HG03066 (cell line): Measurements from ENCODE around the gene CLEC16A.
A peak's percentile ranks its signal among the peaks of the same experiment; 100 is the strongest.

Experiments
- ATAC-seq: cut with Tn5 transposase; IDR thresholded peaks from one replicate; pipeline ENCODE4 v1.9.1; 2021; ENCODE audit warnings: low read depth; ENCODE audit not compliant: unreplicated experiment

CLEC16A gene

GRCh38 chr16:11074131-11074530, 129.8 kb downstream of the CLEC16A start:
- no peak for ATAC-seq

- ATAC-seq = no peak
Observed at GRCh38 chr16:11075163-11075562, 130.8 kb downstream of the CLEC16A start.

- ATAC-seq = peak; percentile 61
Observed at GRCh38 chr16:11076259-11077018, 132.1 kb downstream of the CLEC16A start.

DNA sequence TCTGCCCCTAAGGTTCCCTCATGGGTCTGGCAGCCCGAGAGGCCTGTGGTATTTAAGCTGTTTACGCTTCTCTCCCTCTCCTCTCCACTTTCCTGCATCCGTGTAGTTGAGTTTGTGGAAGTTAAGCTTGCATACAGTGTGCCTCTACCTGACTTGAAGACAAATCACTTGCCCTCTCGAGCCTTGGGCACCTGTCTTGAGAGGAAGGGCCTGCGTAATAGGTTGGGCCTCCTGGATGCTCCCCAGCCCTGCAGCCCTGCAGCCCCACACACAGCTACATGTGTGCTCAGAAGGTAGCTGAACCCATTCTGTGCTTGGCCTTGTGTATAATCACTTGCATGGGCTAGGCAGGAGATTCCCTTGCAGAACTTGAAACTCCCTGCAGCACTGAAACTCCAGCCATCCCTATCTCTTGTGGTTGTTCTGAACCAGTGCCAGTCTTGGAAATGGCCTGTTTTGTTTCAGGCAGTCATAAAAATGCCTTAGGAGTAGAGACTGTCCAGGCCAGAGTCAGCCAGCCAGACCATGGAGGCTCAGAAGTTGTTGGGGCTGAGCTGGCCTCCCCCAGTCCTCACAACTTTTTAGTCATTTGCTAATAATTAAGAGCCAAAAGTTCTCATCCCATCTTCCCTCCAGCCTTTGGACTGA, 134.6 kb downstream of the CLEC16A start:
- ATAC-seq = no peak

DNA sequence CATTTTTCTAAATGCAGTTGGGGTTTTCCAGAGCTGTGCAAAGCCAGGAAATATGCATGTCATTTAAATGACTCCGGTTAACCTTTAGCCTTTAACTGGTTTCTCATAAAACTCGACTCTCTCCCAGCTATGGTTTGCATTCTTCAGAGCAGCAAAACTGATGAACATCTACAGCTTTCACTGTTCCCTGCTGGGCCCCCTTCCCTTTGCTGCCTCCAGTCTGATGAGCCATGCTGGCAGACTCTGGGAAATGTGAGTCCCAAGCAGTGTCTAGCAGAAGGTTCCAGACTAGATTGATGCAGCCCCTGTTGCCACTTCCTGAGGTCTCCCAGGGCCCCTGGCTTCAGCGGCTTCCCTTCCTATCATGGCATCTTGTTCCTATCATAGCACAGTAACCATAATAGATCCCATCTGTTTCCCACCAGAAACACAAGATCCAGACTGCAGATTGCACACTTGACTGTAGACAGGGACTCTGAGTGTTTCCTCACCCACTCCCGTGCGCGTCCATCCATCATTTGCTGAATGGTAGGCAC, 135.4 kb downstream of the CLEC16A start:
- no peak for ATAC-seq

DNA sequence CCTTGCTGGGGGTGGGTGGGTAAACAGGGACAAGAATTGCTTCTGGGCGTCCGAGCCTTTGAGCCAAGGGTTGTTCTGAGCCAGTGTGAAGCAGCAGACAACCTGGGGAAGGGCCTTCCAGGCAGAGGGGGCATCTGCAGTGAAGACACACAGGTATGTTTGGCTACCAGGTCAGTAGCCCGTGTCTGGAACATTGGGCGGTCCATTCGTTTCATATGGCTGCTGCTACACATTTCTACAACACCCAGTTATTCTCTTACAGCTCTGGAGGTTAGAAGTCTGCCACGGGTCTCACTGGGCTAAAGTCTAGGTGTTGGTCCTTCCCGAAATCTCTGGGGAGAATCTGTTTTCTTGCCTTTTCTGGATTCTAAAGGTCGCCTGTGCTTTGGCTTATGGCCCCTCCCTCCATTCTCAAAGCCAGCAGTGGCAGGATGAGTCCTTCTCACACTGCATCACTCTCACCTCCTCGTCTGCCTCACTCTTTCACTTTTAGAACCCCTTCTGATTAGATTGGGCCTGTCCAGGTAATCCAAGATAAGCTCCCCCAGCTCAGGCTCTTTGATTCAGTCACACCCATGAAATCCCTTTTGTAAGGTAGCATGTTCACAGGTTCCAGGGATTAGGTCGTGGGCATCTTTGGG, 136.1 kb downstream of the CLEC16A start:
- ATAC-seq = no peak

DNA sequence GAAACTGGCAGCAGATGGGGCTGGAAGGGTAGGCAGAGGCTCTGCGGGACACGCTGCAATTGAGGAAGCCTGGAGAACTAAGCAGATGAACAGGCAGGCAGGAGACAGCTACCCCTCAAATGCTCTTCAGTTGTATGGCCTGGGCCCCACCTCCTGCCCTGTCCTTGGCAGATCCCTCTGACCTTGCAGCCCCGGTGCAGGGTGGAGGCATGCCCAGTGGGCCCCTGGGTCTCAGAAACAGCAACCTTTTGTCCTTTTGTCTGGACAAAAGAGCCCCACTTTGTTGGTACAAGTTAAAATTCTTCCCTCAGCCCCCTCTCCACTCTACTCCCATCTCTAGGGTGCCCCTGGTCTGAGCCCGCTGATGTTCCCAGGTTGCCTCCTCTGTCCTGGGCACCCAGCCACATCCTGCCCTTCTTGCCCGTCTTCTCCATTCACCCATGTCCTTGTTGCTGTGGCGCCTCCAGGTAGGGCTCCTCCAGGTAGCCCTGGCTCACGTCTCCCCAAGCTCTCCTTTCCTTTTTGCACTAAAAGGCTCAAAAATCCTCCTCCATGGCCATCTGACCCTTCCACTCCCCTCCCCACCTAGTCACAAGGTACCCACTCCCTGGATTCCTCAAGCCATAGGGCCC, 136.8 kb downstream of the CLEC16A start:
- ATAC-seq = no peak

DNA sequence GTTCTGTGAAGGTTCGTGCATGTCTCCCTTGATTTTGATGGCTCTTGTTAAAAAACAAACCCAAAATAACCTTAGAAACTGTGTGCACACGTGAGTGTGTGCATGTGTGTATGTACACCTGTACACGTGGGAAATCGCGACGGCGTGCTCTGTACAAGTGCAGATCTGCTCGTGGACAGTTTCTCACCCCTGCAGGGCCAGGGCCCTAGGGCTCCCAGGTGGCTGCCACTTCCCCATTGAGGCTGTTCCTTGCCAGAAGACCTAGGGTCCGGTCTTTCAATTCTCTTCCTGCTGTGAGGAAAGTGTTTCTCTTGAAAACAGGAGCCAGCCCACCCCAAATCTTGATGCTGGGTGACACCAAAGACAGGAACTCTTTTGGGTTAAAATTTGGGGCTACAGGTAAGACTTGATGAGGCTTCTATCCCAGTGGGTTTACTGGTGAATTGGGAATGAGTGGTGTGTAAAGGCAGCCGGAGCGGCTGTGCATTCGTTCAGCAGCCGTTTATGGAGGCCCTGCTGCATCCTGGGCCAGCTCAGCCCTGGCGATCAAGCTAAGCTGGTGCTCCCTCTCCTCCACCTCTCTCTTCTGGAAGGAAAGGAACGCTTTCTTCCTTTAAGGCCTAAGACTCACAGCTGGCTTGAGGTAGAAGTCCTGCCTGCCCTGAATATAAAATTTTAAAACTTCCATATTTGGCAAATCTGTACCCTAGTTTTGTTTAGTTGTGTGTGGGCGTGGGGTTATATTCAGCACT, 137.9 kb downstream of the CLEC16A start:
- ATAC-seq = no peak

- no peak for ATAC-seq
Observed at GRCh38 chr16:11082860-11083388, 138.6 kb downstream of the CLEC16A start.

GRCh38 chr16:11084484-11084875, 140.1 kb downstream of the CLEC16A start:
- no peak for ATAC-seq

DNA sequence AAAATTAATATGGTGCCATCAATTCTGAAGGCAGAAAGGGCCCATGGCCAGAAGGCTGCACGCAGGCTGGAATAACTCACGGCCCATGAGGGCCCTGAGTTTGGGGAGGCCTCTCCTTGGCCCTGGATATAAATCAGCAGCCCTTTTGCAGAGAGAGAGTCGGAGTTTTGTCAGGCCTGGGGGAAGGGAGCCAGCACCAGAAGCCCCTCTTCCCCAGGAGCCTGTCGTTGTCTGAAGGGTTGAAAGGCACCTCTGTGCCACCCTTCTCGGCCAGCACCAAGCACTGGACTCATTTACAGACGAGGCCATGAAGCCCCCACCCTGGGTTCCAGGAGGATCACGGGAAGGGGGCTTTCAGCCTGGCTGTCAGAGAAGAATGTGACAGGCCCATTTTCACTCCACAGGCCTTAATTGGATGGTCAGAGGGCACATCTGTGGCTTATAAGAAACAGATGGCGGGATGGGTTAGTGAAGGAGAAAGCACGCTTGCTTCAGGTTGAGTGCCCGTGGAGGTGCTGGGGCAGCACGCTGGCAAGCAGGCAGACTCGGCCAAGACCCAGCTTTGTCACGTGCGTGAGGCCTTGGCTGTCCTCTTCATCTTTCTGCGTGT, 140.6 kb downstream of the CLEC16A start:
- ATAC-seq = no peak

DNA sequence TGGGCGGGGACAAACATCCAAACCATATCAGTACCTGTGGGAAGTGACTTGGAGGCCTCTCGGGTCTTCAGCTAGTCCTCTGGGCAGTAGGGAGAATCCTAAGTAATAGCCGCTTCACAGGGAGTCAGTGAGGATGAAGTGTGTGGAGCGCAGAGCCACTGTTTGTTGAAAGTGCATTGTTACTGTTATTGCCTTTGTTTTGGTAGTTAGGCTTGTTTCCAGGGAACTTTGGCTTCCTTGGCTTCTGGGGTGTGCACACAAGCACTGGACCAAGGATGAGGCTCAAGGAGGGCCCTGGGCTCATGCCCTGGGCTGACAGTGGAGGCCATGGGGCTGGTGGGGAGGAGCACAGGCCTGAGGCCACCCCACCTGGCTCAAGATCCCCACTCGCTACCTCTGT, 141.6 kb downstream of the CLEC16A start:
- no peak for ATAC-seq

DNA sequence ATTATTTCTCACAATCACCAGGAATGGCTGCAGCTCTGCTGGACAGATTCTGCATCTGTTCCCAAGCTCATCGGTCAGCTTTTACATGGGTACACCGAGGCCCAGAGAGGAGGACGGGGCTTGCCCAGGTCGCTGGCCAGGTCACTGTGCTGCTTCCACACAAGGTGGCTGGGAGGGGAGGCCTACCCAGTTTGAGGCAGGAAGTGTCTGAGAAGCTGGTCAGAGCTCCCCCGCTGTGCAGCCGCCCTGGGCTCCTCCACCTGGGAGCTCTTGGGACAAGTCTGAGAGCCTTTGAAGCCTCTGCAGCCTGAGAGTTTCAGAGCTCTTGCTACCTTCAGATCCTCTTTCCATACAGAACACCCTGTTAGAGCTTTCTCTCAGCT, 143.3 kb downstream of the CLEC16A start:
- ATAC-seq = no peak

- no peak for ATAC-seq
Observed at GRCh38 chr16:11088074-11088730, 143.8 kb downstream of the CLEC16A start.

- no peak for ATAC-seq
Observed at GRCh38 chr16:11088831-11089230, 144.5 kb downstream of the CLEC16A start.

DNA sequence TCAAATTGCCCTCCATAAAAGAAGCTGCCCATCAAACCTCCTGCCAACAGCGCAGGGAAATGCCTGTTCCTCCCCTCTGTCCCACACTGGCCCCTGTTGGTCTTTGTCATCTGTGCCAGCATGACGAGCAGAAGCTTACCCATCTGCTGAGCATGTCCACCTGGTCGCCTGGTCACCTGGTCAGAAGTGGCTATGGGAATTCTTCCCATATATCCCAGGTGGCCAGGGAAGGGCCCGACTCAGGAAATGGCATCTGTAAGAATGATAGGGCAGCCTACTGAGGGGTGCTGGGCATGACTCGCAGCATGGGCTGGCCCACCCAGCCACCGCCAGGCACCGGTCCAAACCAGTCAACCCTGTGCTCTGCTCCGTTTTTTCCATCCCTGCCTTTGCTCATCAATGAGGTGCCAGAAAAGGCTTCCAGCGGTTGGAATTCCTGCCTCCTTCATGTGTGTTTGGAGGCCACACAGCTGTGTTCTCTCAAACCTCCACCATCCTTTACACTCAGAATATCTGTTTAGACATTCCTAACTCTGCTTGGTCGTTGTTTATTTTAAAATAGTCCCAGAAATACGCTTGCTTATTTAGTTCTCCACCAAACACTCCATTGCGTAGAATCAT, 145.2 kb downstream of the CLEC16A start:
- ATAC-seq = no peak

DNA sequence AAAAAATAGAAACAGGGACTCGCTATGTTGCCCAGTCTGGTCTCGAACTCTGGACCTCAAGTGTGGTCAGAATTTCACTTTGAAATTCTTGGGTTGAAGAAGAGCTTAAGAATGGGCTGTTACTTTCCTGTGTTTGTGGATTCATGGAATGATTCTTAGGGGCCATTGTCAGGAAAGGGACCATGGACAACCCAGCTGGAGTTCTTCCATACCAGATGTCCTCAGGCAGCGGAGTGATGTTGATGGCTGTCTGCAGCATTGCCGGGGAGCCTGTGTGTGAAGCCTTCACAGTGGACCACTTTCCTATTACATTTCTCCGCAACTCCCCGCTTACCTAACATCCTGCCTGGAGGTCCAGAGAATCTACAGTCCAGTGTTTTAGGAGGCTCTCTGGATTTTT, 145.9 kb downstream of the CLEC16A start:
- no peak for ATAC-seq

GRCh38 chr16:11091021-11091785, 146.8 kb downstream of the CLEC16A start:
- no peak for ATAC-seq
